ENCODE results near the gene PLK5.
A peak's percentile ranks its signal among the peaks of the same experiment; 100 is the strongest.
"Not testable (repeated sequence)": the region's sequence is repeated elsewhere in the genome, so short reads cannot be mapped to it uniquely, and the experiment has no call there.

PLK5 gene, protein sequence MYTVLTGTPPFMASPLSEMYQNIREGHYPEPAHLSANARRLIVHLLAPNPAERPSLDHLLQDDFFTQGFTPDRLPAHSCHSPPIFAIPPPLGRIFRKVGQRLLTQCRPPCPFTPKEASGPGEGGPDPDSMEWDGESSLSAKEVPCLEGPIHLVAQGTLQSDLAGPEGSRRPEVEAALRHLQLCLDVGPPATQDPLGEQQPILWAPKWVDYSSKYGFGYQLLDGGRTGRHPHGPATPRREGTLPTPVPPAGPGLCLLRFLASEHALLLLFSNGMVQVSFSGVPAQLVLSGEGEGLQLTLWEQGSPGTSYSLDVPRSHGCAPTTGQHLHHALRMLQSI

DNA sequence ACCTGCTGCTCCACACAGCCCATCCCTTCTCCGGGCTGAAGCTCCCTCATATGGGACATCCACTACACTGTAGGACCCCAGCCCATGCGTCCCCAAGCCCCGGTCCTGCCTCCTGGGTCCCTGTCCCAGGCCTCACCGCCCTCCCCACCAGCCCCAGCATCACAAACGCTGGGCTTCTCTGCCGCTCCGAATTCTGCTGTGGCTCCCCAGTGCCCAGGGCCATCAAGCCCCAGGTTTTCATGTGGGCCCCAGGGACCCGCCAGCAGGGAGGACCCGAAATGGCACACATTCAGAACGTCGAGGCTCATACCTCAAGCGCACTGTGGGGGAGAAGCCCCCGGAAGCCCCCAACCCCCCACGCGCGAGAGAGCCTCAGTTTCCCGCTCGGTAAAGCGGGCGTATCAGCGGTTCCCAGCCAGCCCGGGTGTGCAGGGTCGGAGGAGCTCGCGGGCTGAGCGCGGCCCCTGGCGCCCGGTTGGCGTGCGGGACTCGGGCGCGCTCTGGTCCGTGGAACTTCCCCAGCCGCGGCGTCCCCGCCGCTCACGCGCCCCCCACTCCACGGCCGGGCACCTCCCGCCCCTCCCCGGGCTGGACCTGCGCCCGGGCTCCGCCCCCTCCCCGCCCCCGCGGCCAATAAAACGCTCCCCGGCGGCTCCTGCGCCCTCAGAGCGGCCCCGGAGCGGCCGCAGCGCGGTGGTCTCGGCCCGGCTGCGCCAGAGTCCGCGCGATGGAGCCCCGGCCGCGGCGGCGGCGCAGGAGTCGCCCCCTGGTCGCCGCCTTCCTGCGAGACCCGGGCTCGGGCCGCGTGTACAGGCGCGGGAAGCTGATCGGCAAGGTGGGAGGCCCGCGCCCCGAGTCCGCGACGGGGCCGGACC is at the start of gene PLK5:
Gene PLK5, plus strand, starts transcription at position 666 of the 875 bp plus-strand sequence. CDS start 2,920 bp downstream, outside the sequence.
- DNase-seq, result peak in 16 of 56 donors; percentile 2 to 63 (median 18)

DNA sequence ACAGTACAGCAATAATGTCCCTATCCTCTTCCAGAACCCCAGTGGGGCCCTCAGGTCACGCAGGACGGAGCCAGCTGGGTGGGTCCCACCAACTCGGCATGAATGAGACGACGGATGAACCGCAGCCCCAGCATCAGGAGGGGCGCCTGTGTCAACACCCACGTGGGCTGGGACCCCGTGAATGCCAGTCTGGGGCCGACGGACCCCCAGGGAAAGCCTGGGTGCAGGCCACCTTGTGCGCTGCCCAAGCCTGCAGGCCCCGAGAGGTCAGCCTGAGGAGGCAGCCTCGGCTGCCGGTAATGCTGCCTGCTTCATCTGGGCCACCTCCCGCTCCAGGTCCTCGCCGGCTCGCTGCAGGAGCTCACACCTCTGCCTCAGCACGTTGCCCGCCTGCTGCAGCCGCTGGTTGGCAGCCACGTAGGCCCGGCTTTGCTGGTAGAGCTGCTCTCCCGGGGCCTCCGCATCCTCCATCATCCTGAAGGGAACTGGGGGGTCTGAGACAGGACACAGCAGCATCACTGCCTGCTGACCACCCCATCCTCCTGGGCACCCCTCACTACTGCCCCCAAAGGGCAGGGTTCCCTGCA is 49.0 kb upstream of the PLK5 start:
- no peak for DNase-seq

DNA sequence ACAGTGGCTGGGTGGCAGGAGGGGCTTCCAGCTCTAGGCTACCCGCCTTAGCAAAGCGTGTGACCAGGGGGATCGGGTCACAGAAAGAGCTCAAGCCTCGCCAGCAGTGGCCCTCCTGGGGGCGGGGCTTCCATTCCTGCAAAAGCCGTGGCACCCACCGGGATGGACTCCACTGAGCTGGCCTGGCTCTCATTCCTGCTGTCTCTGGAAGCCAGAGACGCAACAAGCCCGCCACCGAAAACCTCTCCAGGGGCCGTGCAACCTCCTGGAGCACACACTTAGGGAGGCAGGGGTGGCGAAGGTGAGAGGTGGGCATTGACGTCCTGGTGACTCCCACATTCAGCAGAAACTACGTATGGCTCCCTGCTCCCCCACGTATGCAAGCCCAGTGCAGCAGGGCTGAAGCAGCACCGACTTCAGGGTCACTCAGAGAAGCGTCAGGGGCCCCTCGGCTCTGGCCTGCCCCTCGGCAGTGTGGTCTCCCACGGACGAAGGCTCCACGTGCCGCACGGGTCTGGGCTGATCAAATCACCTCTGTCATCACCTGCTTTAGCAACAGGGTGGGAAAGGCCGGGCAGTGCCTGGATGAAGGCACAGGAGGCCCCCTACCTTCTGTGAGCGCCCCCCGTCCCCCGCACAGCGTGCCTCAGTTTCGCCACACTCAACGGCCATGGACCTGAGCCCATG is 48.0 kb upstream of the PLK5 start:
- no peak for DNase-seq

DNA sequence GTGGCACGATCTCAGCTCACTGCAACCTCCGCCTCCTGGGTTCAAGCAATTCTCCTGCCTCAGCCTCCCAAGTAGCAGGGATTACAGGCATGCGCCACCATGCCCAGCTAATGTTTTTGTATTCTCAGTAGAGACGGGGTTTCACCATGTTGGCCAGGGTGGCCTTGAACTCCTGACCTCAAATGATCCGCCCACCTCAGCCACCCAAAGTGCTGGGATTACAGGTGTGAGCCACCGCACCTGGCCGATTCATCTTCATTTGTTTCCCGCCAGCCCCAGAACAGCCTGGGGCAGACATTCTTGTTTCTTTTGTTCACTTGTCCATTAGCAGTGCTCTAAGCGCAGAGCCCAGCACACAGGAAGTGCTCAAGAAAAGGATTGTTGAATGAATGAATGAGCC is 46.8 kb upstream of the PLK5 start:
- not testable (repeated sequence) for DNase-seq

DNA sequence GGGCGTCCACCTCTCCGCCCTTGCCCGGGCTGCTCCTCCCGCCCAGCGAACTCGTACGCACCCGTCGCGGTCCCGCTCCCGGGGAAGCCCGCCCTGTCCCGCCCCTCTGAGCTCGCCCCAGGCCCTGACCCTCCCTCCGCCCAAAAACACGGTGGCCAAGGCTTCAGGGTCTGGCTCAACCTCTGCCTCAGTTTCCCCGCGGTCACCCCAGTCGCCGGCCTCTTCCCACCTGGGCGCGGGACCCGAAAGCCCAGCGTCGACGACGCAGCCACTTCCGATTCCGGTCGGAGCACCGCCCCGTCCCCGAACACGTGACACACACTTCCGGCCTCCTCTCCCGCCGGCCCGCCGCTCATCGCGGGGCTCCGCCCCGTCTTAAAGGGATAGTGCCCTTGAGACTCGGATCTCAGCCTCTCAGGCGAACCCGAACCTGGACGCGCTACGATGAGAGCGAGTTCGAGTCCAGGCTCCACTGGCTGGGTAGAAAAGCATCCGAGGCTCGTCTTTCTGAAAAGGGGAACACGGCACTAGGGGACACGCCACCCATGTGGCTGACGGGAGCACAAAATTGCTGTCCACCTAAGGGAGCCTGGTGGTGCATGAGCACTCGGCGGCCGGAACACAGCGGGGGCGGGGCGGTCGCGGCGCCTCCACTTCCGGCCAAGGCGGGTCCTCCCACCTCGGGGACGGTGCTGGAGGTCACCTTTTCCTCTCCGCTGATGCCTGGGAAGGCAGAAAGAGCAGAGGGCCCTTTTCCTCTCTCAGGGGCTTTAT is 44.8 kb upstream of the PLK5 start, which contains the start of gene C19orf25:
Gene C19orf25, minus strand, starts transcription at position 282 of the 774 bp plus-strand sequence. CDS start 312 bp downstream, outside the sequence.
- peak; percentile 53 to 97 (median 86) for DNase-seq

GRCh38 chr19:1481224-1481892 is 42.5 kb upstream of the PLK5 start:
- no peak for DNase-seq

- no peak for DNase-seq
These were observed 42.0 kb upstream of the PLK5 start for GRCh38 chr19:1481893-1482360.

GRCh38 chr19:1482361-1483130 is 41.3 kb upstream of the PLK5 start:
- no peak for DNase-seq

DNA sequence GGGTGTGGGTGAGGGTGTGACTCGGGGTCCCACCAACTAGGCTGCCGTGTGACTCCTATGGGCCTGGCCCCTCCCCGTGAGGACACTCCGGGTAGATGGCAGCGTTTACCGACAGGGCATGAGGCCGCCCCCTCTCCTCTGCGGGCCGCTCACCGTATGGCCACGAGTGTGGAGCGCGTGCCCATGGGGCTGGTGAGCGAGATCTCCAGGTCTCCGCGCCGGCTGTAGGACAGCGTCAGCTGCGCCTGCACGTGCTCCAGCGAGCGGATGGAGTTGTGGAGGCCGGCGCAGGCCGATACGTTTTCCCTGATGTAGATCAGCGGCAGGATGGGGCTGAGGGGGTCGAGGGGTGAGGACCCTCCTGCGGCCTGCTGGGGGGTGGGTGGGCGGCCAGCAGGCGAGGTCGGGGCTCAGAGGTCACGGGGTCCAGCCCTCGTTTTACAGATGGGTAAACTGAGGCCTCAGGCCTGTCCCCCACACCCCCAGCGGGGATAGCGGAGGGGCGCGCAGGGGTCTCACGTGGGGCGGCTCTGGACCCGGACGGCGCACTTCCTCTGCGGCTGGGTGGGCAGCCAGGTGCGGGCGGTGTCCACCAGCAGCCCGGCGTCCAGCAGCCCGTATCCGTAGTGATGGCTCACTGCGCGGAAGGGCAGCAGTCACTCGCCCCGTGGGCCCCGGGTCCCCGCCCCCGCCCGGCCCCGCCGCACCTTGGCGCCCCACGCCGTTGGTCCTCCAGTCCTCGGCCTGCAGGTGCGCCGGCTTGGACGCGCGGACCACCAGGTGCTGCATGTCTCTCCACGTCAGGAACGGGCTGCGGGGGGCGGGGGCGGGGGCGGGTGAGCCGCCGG is 40.5 kb upstream of the PLK5 start:
- DNase-seq, result no peak

GRCh38 chr19:1483979-1484428 is 39.9 kb upstream of the PLK5 start:
- no peak for DNase-seq

DNA sequence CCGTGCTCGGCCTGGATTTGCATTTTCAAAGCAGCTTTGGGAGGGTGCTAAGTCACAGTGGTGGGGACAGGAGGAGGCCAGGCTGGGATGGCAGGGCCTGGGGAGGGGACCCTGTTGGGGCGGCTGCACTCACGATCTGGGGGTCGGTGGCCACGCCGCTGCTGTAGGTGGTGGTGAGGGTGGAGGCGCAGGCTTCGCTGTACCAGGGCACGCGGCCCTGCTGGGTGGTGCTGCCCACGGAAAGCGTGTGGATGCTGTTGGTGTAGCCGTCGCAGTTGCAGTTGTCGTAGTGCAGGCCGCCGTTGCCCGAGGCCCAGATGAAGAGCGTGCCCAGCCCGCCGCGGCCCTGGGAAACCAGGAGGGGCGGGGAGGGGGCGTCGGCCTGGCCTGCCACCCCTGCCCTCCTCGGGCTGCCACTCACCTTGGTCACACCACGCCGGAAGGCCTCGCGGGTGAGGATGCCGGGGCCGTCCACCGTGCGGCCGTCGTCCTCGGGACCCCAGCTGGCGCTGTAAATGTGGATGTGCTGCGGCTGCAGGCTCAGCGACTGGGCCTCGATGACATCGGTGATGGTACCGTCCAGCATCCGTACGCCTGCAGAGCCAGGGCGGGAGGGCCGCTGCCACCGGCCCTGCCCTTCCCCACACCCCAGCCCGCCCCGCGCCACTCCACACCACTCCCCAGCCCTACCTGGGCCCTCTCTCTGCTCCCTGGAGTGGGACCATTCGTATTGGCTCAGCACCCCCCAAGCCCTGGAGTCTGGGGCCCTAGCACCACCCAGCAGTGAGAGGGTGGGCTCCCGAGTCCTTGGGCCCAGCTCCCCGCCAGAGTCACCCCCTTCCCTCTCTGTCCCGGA is 36.9 kb upstream of the PLK5 start:
- no peak for DNase-seq

- no peak for DNase-seq
These were observed 36.1 kb upstream of the PLK5 start for GRCh38 chr19:1487576-1488281.

- no peak for DNase-seq
These were observed 35.6 kb upstream of the PLK5 start for GRCh38 chr19:1488282-1488601.

- DNase-seq, result peak in 1 of 56 donors; percentile 51
These were observed 34.2 kb upstream of the PLK5 start for GRCh38 chr19:1489463-1490310.
